ENCODE data around the gene AGFG1.
"Not testable (repeated sequence)": the region's sequence is repeated elsewhere in the genome, so short reads cannot be mapped to it uniquely, and the experiment has no call there.

Gene AGFG1

DNA sequence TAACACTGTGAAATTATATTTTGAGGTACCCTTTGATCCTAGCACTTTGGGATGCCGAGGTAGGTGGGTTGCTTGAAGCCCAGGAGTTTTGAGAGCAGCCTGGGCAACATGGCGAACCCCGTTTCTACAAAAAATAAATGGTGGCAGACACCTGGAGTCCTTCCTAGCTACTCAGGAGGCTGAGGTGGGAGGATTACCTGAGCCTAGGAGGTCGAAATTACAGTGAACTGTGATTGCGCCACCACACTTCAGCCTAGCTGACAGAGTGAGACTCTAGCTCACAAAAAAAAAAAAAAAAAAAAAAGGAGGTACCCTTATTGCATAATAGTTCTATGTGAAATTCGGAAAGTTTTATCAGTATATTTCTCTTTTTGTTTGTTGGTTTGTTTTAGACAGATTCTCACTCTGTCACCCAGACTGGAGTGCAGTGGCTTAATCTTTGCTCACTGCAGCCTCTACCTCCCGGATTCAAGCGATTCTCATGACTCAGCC, 67.6 kb downstream of the AGFG1 start:
- no peak for DNase-seq (ENCODE audit: low read depth)

DNA sequence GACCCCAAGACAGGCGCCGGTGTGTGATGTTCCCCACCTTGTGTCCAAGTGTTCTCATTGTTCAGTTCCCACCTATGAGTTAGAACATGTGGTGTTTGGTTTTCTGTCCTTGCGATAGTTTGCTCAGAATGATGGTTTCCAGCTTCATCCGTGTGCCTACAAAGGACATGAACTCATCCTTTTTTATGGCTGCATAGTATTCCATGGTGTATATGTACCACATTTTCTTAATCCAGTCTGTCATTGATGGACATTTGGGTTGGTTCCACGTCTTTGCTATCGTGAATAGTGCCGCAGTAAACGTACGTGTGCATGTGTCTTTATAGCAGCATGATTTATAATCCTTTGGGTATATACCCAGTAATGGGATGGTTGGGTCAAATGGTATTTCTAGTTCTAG, 68.4 kb downstream of the AGFG1 start:
- DNase-seq (ENCODE audit: low read depth): not testable (repeated sequence)

DNA sequence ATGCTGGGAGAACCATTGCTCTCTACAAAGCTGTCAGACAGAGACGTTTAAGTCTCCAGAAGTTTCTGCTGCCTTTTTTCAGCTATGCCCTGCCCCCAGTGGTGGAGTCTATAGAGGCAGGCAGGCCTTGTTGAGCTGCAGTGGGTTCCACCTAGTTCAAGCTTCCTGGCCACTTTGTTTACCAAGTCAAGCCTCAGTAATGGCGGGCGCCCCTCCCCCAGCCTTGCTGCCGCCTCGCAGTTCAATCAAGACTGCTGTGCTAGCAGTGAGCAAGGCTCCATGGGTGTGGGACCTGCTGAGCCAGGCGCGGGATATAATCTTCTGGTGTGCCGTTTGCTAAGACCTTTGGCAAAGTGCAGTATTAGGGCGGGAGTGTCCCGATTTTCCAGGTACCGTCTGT, 74.0 kb downstream of the AGFG1 start:
- no peak for DNase-seq (ENCODE audit: low read depth)

DNA sequence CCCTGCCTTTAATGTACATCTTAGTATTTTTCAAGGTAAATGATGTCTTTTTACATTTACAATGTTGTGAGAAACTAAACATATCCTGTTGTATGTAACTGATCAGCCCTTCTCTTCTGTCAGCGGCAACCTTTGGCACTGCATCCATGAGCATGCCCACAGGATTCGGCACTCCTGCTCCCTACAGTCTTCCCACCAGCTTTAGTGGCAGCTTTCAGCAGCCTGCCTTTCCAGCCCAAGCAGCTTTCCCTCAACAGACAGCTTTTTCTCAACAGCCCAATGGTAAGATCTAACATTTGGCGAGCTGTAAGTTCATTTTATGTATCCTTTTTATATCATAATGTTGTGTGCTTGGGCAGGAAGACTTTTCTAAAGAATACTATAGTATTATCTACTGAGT, 79.9 kb downstream of the AGFG1 start:
- DNase-seq (ENCODE audit: low read depth): no peak

DNA sequence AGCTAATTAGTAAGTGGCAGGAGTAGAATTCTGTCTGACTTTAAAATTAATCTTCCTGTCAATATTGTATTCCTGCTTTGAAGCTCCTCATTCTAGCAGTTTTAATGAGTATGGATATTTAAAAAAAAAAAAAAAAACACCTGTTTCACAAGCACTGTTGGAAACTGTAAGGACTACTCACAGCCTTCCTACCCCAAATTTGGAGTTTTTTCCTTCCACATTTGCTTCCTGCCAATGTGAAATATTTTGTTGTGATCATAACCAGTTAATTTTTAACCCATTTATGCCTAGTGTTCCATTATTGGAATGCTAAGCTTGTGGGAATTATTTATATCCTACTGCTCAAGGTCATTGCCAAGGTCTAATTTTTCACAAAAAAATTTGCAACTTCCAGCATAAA, 90.6 kb downstream of the AGFG1 start:
- no peak for DNase-seq (ENCODE audit: low read depth)

DNA sequence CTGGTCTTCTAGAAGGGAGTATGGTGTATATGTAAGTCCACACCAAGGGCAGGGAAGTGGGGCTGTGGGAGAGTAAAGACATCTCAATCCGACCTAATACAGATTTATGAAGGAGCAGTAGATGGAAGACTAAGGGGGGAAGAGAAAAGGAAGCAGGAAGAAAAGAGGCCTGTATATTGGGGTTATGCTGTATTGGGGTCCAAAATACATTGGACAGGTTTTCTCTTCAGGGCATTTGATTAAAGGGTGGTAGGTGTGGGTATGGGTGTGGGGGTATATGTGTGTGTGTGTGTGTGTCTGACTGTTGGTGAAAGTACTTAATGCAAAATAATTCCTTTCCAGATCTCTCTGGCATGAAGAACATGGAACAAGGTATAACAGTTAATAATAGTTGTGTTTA, 93.1 kb downstream of the AGFG1 start:
- DNase-seq (ENCODE audit: low read depth): no peak

DNA sequence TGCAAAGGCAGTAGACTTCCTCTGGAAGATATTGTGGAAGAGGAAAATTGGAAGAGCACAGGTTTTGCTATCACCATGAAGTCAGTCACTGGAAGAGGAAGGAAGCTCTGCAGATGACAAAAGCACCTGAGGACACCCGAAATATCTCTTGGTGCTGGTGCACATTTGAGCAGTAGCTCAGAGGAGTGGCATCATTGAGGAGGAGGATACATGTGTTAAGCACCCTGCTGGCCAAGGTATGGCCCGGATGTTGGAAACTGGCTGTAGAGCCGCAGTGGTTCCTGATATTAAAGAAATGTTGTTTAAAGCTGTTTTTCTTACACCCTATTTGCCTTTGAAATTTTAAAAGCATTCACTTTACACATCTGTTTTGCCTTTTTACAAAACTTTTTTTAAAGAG, 94.1 kb downstream of the AGFG1 start:
- no peak for DNase-seq (ENCODE audit: low read depth)

DNA sequence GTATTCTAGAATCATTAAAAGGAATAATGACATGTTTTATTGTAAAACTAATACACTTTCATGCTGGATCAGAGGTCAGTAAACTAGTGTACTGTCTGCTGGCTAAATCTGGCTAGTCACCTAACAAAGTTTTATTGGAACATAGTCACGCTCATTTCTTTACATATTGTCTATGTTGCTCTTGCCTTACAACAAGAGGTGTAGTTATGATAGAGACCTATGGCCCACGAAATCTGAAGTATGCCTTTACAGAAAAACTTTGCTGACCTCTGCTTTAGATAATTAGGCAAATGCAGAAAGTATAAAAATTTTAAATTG, 96.9 kb downstream of the AGFG1 start:
- DNase-seq (ENCODE audit: low read depth): no peak

DNA sequence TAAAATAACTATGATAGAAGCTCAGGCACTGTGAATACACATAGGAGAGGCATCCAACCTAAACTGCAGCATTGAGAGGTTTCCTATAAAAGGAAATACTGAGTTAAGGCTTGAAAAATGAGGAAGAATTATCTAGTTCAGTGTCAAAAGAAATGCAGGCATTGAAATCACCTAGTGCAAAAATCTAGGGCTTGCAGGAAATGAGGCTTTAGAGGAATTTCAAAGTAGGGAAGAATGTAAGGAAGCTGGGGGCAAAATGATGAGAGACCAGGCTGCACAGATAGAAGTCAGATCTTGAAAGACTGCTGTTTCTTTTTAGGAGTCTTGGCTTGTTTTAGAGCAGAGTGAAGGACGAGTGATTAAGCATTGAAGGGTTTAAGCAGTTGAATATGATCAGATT, 98.7 kb downstream of the AGFG1 start:
- DNase-seq (ENCODE audit: low read depth): no peak

DNA sequence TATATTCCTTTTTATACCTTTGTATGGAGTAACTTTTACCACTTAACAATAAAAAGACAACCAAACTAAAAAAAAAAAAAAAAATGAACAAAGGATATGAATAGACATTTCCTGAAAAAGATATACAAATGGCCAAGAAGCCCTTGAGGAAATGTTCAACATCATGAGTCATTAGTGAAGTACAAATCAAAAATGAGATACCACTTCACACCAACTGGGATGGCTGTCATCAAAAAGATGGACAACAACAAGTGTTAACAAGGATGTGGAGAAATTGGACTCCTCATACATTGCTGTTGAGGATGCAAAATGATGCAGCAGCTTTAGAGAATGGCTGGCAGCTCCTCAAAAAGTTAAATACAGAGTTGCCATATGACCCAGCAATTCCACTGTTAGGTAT, 104.2 kb downstream of the AGFG1 start:
- DNase-seq (ENCODE audit: low read depth): no peak

DNA sequence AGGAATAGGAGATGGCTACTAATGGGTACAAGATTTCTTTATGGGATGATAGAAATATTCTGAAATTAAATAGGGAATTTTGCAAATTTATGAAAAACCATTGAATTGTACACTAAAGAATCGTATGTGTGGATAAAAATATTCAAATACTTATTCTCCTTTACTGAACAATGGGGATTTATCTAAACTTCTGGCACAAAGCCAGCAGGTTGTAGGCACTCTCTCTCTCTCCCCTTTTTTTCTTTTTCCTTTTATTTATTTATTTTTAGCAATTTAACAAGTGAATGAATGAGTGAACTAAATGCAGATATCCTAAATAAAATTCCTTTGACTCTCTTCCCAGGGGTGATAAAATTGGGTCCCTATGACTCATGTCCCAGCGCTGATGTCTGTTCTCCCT, 104.9 kb downstream of the AGFG1 start:
- no peak for DNase-seq (ENCODE audit: low read depth)

DNA sequence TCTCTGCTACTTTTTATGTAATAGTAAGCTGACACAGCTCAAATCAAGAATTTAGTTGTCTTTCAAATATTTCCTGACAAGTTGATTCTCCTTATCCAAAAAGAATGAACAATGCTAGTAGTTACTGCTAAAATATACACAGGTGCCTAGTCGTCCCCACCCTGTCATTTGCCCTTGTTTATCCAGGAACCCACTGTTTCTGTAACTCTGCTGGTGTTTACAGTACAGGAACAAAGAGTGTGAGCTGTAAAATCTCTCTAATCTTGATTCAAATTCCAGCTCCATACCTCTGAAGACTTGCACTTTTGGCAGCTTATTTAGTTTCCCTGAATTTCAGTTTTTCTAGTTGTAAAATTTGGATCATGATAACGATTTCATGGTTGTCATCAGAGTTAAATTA, 105.6 kb downstream of the AGFG1 start:
- DNase-seq (ENCODE audit: low read depth): no peak

DNA sequence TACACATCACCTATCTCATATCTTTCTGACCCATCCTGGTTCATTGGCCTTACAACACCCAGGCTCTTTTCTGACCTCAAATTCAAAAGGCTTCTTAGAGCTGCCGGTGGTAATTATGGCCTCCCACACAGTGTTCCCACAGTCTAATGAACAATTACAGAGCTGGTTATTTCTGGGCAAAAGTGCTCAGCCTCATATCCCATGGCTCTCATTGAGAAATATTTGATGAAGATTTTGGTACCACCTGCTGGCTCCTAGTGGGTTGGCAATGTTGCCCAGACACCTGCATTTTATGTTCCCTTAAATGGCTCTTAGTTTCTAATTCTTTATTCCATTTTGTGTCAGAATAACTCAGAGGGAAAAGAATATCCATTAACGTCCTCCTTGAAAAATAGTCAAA, 106.7 kb downstream of the AGFG1 start:
- DNase-seq (ENCODE audit: low read depth): no peak

DNA sequence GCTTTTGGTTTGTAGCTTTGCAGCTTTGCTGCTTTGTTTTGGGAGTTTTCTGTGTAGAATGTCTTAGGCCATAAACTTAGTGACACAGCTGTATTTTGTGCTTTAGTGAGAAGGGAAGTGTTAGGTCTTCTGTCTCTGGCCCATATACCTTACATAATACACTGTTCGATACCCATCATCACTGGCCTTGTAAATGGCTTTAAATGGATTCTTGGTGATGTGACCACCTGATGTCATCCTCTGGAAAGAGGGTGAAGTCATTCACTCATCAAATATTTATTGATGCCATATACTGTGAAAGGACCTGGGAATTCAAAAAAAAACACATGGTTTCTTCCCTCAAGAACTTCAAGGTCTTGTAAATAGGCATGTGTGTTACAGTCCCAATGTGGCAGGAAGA, 107.8 kb downstream of the AGFG1 start:
- DNase-seq (ENCODE audit: low read depth): no peak

DNA sequence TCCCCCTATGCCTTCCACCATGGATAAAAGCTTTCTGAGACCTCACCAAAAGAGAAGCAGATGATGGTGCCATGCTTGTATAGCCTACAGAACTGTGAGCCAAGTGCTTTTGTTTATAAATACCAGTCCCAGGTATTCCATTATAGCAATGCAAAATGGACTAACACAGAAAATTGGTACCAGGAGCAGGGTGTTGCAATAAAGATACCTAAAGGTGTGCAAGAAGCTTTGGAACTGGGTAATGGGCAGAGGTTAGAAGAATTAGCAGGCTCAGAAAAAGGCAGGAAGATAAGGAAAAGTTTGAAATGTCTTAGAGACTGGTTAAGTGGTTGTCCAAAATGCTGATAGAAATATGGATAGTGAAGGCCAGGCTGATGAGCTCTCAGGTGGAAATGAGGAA, 110.4 kb downstream of the AGFG1 start:
- no peak for DNase-seq (ENCODE audit: low read depth)

DNA sequence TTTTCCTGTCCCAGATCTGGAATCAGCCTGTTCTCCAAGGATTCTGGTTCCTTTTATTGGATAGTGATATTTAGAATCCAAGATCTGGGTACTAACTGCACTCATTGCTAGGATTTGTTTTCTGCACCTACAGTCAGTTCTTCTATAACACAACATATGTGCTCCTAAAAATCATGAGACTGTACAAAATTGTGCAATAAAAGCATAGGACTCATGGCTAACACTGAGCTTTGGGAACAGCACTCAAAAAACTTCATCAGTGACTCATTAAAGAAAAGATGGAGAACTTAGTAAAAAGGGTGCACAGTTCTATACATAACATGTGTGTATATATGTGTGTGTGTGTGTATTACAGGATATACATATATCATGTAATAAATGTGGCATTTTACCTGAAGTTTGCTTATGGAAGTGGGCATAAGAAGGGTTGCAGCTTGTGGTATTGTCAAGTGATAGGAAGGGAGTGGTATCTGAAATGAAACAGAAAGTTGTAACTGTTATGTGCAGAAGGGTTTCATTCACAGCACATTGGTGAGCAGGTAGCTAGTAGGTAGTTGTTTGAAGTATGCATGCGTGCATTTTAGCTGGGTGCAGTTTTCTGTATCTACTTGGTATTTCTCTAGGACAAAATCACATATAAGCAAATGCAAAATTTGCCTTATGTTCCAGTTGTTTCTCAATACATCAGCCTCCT, 120.9 kb downstream of the AGFG1 start:
- DNase-seq (ENCODE audit: low read depth): no peak

DNA sequence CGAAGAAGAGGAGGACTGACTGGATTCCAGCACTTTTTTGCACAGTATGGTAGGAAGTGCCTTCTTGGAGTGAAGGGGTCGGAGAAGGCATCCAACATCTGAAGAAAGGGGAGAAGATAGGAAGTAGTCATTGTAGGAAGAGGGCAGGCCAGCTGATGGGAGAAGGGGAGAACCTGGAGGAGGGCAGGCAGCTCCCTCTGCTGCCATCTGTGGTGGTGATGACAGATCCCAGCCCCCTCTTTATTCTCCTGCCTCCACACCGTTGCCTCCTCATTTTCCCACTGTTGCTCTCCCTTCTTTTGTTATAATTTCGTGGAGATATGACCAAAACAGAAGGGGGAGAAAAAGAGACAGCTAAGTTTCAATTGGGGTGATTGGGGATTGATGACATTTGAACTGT, 123.8 kb downstream of the AGFG1 start:
- no peak for DNase-seq (ENCODE audit: low read depth)

DNA sequence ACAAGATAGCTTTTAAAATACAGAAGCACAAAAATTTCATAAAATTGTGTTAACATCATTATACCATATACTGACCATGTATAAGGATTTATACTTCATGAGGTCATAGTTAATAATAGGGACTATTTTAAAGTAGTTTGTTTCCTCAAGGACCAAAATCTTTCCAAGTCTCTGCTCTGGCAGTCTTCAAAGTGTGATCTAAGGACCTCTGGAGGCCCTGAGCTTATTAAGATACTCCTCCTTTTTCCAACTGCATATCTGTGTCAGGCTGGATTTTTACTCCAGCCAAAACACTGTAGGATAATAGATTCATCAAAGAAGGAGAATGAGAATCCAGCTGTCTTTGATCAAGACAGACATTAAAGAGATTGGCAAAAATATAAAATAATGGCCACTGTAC, 125.1 kb downstream of the AGFG1 start:
- no peak for DNase-seq (ENCODE audit: low read depth)

DNA sequence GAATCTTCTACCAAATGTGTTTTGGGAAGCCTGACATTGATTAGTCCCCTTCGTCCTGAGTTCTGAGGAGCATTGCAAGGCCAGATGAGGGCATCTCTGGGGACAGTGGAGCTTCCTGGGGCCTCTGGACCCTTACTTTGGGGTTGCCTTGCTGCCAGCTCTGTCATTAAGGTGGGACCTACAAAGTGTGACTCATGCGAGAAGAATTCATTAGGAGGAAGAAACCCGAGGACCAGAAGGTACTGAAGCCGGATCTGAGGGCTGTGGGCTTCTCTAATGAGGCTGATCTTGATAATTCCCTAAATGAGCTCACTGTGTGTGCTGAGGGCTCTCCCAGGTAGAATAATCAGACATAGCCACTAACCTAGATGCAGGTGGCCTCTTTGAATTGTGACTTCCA, 126.0 kb downstream of the AGFG1 start:
- DNase-seq (ENCODE audit: low read depth): no peak

DNA sequence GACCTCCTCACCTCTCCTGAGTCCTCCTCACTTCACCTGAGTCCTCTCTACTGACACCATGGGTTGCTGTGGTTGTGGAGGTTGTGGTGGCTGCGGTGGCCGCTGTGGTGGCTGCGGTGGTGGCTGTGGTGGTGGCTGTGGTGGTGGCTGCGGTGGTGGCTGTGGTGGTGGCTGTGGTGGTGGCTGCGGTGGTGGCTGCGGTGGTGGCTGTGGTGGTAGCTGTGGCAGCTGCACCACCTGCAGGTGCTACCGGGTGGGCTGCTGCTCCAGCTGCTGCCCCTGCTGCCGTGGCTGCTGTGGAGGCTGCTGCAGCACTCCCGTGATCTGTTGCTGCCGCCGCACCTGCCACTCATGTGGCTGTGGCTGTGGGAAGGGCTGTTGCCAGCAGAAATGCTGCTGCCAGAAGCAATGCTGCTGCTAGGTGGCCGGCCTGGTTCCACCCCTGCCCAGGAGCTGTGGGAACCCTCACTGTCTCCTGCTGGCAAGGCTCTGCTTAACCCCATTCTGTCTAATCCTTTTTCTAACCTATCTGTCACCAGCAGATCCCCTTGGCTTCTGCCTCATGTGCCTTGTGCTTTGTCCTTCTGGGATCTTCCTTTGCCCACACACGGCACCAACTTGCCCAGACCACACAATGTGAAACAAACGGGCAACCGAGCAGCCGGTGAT, 127.0 kb downstream of the AGFG1 start, which contains the start of gene SCYGR2:
Gene SCYGR2 (plus strand): TSS at position 59 of the 669 bp plus-strand sequence. CDS start 0 bp downstream, at position 59.
- not testable (repeated sequence) for DNase-seq (ENCODE audit: low read depth)

DNA sequence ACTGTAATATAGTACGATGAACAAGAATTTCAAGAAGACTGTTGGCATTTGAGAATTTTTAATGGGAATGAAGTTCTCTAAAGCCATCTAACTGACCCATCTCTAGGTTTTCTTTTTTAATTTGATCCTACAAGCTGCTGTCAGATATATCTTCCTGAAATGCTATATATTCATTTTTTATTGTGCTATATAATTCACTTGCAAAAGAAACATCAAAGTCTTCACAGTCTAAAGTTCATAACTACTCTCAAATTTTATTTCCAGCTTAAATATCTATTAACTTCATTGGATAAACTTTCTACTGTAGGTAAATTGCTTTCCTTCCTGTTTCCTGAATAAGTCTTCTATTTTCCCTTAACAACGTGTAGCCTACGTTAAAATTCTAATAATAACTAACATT, 130.4 kb downstream of the AGFG1 start:
- DNase-seq (ENCODE audit: low read depth): no peak

DNA sequence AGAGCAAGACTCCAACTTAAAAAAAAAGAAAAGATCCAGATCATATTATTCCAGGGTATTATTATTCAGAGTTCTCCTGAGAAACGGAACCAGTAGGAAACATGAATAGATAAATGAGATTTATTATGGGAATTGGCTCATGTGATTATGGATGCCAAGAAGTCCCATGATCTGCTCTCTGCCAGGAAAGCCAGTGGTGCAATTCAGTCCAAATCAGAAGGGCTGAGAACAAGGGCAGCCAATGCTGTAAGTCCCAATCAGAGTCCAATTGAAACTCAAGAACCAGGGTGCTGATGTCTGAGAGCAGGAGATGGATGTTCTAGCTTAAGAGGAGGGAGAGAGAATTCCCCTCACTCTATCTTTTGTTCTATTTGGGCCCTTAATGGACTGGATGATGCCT, 134.5 kb downstream of the AGFG1 start:
- no peak for DNase-seq (ENCODE audit: low read depth)

DNA sequence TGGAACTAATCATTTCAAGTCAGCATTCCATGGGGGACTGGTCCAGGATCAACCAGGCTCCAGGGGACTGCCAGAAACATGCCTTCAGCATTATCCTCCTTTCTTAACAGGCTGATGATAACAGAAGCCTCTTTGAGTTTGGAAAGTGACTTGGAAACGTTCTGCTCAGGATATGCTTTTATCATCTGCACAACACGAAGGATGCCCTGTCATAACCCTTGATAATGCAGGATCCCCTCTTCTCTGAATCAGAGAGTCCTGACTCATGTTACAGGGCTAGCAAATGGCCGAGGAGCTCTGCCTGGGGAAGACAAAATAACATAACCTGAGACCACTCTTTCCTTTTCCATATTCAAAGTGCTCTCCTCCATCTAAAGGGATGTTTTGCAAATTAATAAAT, 136.0 kb downstream of the AGFG1 start:
- no peak for DNase-seq (ENCODE audit: low read depth)

All from fibroblast of the conjunctiva (primary cell).